Measurements from ENCODE around the gene STARD10.
A peak's percentile ranks its signal among the peaks of the same experiment; 100 is the strongest.
"Not testable (repeated sequence)": the region's sequence is repeated elsewhere in the genome, so short reads cannot be mapped to it uniquely, and the experiment has no call there.

STARD10 gene

GRCh38 chr11:72826191-72826941 lies 32.5 kb upstream of the STARD10 start:
- DNase-seq (ENCODE audit: low read depth), result no peak

- no peak for DNase-seq (ENCODE audit: low read depth)
Measured at GRCh38 chr11:72825661-72826060, 31.8 kb upstream of the STARD10 start.

- DNase-seq (ENCODE audit: low read depth), result no peak
Measured at GRCh38 chr11:72824811-72825505, 31.1 kb upstream of the STARD10 start.

- no peak for DNase-seq (ENCODE audit: low read depth)
Measured at GRCh38 chr11:72824020-72824419, 30.2 kb upstream of the STARD10 start.

- no peak for DNase-seq (ENCODE audit: low read depth)
Measured at GRCh38 chr11:72823105-72823804, 29.4 kb upstream of the STARD10 start.

GRCh38 chr11:72821920-72822799 lies 28.3 kb upstream of the STARD10 start:
- DNase-seq (ENCODE audit: low read depth), result peak; percentile 82

- DNase-seq (ENCODE audit: low read depth), result no peak
Measured at GRCh38 chr11:72821221-72821919, 27.5 kb upstream of the STARD10 start.

GRCh38 chr11:72820439-72821139 lies 26.7 kb upstream of the STARD10 start:
- DNase-seq (ENCODE audit: low read depth), result no peak

- DNase-seq (ENCODE audit: low read depth), result no peak
Measured at GRCh38 chr11:72818971-72819370, 25.1 kb upstream of the STARD10 start.

- no peak for DNase-seq (ENCODE audit: low read depth)
Measured at GRCh38 chr11:72817966-72818365, 24.1 kb upstream of the STARD10 start.

GRCh38 chr11:72816404-72816990 lies 22.6 kb upstream of the STARD10 start:
- DNase-seq (ENCODE audit: low read depth), result no peak

GRCh38 chr11:72815110-72815618 lies 21.3 kb upstream of the STARD10 start:
- DNase-seq (ENCODE audit: low read depth), result no peak

GRCh38 chr11:72814286-72815109 lies 20.7 kb upstream of the STARD10 start, which contains the start of gene ATG16L2:
ATG16L2 (plus strand) TSS chr11:72814411; CDS start chr11:72814446, 35 bp downstream.
- peak; percentile 82 for DNase-seq (ENCODE audit: low read depth)

GRCh38 chr11:72813740-72814285 lies 20.0 kb upstream of the STARD10 start:
- no peak for DNase-seq (ENCODE audit: low read depth)

GRCh38 chr11:72812967-72813739 lies 19.3 kb upstream of the STARD10 start:
- DNase-seq (ENCODE audit: low read depth), result peak; percentile 67

- no peak for DNase-seq (ENCODE audit: low read depth)
Measured at GRCh38 chr11:72812604-72812966, 18.7 kb upstream of the STARD10 start.

GRCh38 chr11:72811686-72812085 lies 17.8 kb upstream of the STARD10 start:
- not testable (repeated sequence) for DNase-seq (ENCODE audit: low read depth)

GRCh38 chr11:72808331-72808798 lies 14.5 kb upstream of the STARD10 start:
- no peak for DNase-seq (ENCODE audit: low read depth)

All from activated gamma-delta T cell treated with anti-CD3 and anti-CD28 coated beads, Interleukin-2, amount 50 U/mL, for 16 hours (primary cell).